Retinal pigment epithelial cell (primary cell): ENCODE results near the gene GOLGA6L2.
"Not testable (repeated sequence)": the region's sequence is repeated elsewhere in the genome, so short reads cannot be mapped to it uniquely, and the experiment has no call there.

Source experiments
- DNase-seq: peaks from one replicate; pipeline ENCODE4 v3.0.0-alpha.2; 2010; ENCODE audit warnings: low read depth
- H3K4me3 ChIP-seq: 2 replicates; pipeline ENCODE4 v1.5.1; 2011; ENCODE audit warnings: mild to moderate bottlenecking, low read length, control low read depth, moderate library complexity
- CTCF ChIP-seq: conservative IDR thresholded peaks from 2 replicates; pipeline ENCODE4 v1.5.1; 2011; ENCODE audit warnings: low read depth, low read length, control low read depth, inconsistent platforms

Gene GOLGA6L2

DNA sequence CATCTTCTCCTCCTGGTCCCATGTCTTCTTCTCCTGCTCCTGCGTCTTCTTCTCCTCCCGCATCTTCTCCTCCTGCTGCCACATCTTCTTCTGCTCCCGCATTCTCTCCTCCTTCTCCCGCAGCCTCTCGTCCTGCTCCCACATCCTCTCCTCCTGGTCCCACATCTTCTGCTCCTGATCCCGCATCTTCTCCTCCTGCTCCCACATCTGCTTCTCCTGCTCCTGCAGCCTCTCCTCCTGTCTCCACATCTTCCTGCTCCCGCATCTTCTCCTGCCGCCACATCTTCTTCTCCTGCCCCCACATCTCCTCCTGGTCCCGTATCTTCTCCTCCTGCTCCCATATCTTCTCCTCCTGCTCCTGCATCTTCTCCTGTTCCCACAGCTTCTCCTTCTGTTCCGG lies 6.4 kb downstream of the GOLGA6L2 start:
- DNase-seq: no peak
- H3K4me3 ChIP-seq: no peak overlapping the region
- TF ChIP-seq CTCF: no peak

- H3K4me3 ChIP-seq: no peak overlapping the region
- DNase-seq: no peak
- no peak for TF ChIP-seq CTCF
Observed at GRCh38 chr15:23439513-23439912, 7.5 kb downstream of the GOLGA6L2 start.

DNA sequence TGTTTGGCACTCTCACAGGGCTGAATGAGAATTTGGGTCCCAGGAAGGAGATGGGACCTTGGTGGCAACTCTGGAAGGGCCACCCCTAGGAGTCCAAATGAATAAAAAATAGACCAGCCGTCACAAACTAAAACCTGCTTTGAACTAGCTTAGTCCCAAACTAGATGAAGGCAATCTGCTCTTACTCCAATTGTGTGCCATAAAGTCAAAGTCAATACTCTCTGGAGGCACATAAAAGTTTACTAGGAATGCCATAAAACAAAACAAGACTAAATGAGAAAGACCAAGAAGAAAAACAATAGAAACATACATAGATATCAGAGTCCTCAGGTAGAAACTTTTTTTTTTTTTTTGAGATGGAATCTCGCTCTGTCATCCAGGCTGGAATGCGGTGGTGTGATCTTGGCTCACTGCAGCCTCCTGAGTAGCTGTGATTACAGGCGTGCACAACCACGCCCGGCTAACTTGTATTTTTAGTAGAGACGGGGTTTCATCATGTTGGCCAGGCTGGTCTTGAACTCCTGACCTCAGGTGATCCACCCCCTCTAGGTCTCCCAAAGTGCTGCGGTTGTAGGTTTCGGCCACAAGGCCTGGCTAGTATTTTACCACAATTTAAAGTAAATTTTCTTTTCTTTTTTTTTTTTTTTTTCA lies 8.1 kb downstream of the GOLGA6L2 start:
- no peak for TF ChIP-seq CTCF
- no peak overlapping the region for H3K4me3 ChIP-seq
- no peak for DNase-seq

GRCh38 chr15:23437673-23438072 lies 9.4 kb downstream of the GOLGA6L2 start:
- DNase-seq: no peak
- no peak for TF ChIP-seq CTCF
- H3K4me3 ChIP-seq: no peak overlapping the region

- TF ChIP-seq CTCF: no peak
- H3K4me3 ChIP-seq: no peak overlapping the region
- DNase-seq: no peak
Observed at GRCh38 chr15:23437146-23437545, 9.9 kb downstream of the GOLGA6L2 start.

DNA sequence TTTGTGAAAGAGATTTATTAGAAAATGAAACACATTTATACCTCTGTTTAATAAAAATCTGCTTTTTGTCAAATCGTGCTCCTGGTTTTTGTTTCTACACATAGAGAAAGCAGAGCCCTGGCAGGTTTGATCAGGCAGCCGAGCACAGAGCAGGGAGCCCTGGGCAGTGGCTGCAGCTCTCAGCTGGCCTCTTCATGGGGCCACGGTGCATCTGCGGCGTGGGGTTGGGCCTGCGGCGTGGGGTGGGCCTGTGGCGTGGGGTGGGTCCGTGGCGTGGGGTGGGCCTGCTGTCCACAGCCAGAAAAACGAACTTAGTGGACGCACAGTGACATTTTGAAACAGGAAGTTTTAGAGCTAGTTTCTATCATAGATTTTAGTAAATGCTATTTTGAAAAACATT lies 10.6 kb downstream of the GOLGA6L2 start:
- no peak for TF ChIP-seq CTCF
- DNase-seq: no peak
- no peak overlapping the region for H3K4me3 ChIP-seq

DNA sequence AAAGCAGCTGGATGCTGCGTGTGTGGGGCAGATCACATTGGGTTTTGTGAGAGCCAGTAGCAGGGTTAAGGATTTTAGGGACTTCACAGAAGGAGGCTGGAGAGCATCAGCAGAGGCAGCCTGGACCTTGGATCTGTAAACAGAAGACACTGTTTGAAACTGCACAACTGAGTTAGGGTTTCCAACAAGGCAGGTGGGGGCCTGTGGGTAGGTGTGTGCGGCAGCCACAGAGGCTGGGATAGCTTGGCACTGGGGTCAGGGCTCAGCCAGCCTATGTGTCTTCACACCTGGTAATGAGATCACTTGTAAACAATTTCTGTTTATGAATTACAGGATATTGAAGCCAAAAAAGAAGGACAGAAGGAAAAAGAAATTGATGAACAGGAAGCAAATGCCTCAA lies 12.3 kb downstream of the GOLGA6L2 start:
- DNase-seq, H3K4me3 ChIP-seq: not testable (repeated sequence)

DNA sequence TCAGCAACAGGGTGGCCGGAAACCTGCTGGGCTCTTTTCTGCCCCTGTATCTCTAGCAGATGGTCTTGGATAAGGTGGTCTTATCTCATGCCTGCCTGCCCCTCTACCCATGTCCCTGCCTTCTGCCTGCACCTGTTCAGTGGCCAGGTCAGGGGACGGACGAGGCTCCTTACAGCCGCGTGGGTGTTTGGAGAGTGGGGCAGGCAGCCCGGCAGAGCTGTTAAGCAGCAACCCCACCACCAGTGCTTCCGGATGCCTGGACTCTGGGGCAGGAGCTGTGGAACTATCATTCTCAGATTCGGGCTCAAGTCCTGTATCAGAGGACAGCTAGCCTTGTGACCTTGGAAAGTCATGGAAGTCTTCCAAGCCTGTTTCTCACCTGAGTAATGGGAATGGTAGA lies 21.7 kb downstream of the GOLGA6L2 start:
- H3K4me3 ChIP-seq, DNase-seq: not testable (repeated sequence)
